ENCODE measurements around the gene PFKFB4.
"Not testable (repeated sequence)": the region's sequence is repeated elsewhere in the genome, so short reads cannot be mapped to it uniquely, and the experiment has no call there.

Gene PFKFB4

DNA sequence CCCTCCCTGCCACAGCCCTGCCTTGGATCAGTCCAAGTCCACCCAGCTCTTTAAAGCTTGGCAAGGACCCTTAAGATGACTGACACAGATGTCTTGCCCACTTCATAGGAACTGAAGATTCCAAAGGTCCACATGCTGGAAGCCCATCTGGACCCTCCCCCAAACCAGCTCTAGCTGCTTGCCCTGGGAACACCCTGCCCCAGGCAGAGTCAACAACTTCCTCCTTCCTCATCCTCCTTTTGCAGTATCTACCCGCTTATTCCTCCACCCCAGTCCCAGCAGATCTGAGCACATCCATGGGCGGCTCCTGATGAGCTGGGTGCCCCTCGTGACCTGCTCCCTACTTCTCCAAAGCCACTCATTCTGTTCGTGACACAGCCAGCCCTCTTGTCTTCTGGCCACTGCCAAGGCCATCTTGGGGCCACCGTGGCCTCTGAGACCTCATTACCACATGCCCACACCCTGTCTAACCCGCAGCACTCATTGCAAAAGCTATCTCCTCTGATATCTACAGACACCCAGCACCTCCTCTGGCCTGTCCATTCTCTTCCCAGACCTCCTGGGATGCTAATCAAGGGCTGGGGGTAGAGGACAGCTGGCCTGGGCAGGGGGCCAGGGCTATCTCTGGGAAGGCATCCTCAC is 2.0 kb upstream of the PFKFB4 start:
- DNase-seq (ENCODE audit: low read depth), result no peak

DNA sequence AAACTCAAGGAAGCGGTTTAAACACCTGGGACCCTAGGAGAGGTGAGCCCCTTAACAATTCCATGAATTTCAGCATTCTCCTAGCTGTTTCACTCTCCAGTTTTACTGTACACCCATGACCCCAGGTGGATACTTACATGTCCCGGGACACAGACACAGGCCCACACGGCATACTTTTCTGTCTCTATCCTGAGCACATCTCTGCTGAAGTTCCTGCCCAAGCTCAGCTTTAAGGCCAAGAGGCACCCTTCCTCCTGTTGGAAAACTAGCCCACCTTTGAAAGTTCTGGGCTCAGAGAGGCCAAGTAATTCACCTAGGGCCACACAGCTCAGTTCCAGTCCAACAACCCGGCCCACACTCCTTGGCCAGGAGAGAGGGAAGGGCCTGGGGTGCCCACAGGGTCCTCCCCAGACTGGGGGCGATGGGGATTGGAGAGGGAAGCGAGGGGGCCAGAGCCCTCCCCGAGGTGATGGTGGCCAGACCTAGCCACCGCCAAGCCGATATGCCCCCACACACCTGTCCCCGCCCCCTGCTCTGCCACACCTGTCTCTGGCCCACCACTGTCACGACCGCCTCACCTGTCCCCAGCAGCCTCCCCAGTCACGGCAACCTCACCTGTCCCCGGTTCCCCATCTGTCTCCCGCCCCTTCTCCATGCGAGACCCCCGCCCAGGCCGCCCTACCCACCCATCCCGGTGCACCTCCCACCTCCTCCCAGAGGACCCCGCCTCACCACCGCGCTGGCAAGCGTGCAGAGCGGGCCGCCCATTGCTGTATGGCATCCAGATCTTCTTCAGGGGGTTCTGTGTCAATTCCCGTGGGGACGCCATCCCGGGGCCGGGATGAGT is 431 bp downstream of the PFKFB4 start:
- no peak for DNase-seq (ENCODE audit: low read depth)

DNA sequence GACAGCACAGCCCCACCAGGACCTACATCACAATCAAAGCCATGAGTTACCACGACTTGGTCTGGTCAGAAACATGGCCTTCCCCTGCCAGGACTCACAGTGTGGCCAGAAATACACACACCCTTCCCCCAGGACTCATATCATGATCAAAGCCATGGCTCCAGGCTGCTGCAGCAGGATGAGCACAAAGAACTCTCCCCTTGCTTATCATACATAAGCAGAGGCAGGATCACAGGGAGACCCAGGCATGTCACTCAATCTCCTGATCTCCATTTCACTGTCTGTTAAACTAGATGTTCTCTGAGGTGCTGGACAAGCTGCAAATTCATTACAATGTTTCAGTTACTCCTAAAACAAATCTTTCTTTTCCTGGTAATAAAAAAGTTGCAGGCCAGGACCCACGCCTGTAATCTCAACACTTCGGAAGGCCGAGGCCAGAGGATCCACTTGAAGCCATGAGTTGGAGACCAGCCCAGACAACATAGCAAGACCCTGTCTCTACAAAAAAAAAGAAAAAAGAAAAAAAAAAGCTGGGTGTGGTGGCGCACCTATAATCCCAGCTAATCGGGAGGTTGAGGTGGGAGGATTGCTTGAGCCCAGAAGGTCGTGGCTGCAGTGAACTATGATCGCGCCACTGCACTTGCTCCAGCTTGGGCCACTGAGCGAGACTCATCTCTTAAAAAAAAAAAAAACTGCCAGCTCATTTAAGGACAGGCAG is 1.2 kb downstream of the PFKFB4 start:
- DNase-seq (ENCODE audit: low read depth), result no peak

DNA sequence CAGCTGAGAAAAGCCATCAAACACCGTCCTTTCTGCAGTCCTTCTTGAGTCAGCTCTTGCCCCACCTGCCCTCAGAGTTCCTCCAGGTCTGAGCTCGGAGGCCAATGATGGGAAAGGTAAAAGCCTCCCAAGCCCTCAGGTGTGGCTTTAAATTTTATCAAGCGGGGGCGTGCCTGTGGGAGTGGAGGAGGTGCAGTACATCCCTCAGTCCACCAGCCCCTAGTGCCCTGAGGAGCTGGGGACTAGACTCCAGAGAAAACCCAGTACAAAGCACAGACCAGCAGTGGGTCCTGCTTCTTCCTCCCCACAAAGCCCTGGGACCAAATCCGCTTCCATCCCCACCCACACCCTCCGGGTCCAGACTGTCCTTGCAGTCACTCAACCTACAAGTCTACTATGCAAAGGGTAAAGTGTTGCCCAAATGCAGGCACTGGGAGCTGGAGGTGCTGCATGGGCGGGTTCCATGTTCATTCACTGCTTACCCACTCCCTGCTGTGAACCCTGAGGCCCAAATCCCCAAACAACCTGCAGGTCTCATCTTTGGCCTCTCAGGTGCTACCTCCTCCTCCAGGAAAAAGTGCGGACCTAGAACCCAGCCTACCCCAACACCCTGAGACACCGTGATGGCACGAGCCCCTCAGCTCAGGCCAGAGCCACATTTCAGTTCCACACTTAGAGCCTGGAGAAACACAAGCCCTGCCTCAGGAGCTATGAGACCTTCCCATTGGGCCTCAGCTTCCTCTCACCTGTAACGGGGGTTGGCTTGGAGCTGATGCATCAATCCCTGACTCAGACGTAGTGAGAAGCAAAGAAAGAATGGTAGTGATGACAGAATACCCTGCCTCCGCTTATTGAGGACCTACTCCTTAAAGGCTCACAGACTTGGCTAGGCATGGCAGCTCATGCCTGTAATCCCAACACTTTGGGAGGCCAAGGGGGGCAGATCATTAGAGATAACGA is 2.4 kb downstream of the PFKFB4 start:
- no peak for DNase-seq (ENCODE audit: low read depth)

DNA sequence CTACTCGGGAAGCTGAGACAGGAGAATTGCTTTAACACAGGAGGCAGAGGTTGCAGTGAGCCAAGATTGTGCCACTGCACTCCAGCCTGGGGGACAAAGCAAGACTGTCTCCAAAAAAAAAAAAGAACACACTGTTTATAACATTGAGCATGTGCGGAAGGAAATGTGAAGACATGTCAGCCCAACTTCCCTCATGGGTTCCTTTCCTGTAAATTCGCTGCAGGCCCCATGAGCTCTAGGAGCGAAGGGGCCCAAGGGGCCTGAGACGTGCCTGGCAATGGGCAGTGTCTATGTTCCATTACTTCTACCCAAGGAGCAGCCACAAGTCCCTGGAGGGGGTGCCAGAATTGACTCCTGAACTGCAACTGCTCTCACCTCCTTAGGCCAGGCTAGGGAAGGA is 3.2 kb downstream of the PFKFB4 start:
- DNase-seq (ENCODE audit: low read depth), result no peak

DNA sequence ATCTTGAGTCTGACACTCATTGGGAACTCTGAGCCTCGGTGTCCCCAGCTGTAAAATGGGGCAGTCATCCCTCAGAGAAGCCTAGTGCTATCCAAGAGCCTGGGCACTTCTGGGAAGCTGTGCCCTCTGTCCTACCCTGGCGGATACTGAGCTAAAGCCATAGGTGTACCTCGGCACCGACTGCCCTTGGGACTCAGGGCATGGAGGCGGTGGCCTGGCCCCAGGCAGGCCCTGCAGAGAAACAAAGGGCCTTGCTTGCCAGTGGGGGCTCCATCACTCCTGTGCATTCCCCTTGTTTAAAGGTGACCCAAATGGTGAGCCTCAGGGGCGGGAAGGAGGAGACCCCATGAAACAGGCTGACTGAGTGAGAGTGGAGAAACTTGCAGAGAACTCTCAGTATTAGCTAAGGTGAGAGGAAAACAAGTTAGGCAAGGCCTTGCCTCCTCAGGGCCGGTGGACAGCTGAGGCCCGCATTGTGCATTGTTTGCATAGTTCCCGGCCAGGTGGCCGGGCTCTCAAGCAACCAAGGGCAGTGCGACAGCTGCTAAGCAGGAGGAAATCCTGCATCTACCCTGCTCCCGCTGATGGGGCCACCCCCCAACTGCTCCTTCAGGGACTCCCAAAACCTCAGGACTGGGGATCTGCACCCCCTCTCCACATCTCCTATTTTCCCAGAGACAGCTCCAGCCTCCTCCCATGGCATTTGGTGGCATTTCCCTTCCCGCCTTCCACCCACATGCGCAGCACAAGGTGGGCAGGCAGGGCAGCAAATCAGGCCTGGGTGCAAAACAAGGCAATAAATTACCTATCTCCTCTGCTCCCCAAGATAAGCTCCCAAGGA is 4.3 kb downstream of the PFKFB4 start:
- DNase-seq (ENCODE audit: low read depth), result no peak

DNA sequence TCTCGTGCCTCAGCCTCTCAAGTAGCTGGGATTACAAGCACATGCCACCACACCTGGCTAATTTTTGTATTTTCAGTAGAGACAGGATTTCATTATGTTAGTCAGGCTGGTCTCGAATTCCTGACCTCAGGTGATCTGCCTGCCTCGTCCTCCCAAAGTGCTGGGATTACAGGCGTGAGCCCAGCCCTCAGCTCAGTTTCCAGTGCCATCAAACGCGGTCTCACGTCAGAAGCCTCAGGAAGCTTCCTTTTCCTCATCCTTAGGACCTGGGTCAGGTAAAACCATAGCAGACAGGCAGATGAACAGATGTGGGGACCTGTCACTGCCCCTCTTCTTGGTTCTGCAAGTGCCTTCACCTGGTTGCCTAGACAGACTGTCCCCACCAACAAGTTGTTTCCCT is 5.0 kb downstream of the PFKFB4 start:
- not testable (repeated sequence) for DNase-seq (ENCODE audit: low read depth)

DNA sequence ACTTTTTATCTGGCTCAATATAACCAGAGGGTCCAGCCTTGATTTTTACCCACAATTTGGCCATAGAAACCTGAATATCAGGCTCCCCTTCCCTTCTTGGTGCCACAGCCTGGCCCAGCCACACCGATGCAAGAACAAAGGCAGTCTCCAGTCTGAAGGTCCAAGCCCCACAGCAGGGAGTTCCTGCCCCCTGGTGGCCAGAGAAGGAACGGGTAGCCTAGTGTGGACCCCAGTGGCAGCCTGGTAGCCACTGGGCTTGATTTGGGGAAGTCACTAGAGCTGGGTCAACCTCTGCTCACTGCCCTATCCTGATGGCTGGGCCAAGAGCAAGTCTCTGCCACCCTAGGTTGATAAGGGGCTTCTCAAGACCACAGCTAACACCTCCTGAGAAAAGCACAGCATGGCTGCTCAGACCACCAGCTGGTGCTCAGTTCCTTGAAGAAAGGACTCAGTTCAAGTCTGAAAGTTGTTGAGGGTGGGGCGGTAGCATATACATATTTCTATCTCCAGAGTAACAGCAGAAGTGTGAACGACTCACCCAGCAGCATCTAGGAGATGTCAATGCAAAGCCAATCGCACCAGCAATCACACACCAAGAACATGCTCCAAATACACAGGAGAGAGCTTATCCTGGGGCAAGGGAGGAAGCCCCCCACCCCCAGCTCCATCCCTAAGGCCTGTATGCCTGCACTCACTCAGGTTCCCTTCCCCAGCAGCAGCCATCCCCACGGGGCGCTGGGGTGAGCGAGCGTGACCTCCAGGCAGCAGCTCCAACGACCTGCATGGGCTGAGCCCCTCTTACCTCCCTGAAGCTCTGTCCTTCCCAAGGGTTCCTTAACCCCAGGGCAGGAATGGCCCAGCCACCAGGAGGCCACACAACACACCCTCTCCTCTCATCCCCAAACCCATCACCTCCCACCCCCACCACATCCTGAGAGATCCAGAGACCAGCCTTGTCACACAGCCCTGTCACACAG is 7.6 kb downstream of the PFKFB4 start:
- DNase-seq (ENCODE audit: low read depth), result peak; percentile 73

DNA sequence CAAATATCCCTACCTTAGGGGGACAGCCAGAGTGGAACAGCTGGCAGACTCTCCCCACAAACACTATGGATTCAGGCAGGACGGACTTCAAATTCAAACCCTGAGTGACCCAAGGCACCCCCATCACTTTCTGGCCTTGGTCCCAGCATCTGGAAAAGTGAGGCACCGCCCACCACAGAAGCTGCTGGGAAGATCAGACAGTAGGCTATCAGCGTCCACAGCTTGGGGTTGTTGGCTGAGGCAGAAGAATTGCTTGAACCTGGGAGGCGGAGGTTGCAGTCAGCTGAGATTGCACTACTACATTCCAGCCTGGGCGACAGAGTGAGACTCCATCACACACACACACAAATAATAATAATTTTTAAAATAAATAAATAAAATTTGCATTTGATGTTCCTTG is 8.5 kb downstream of the PFKFB4 start:
- no peak for DNase-seq (ENCODE audit: low read depth)

DNA sequence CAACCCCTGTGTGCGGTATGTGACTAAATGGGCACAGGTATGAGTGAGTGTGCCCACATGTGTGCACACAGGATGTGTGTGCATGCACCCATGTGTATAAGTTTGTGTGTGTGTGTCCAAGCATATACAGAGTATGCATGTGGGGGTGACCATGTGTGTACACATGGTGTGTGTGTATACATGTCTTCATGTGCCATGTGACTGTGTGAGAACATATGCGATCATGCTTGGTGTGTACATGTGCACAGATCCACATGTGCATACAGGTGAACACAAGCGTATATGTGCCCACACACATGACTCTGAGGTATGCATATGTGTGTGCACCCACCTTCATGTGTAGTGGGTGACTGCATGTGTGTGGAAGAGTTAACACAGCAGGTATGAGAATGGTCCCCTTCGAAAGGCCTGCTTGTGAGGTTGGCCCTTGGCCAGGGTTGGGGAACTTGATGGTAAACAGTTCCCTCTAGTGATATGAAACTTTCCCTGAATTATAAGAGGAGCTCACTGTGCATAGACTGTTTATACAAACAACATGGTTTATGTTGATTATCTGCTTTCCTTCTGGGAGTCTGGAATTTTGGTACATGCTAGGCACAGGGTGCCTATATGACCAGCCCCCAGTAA is 10.3 kb downstream of the PFKFB4 start:
- DNase-seq (ENCODE audit: low read depth), result no peak

DNA sequence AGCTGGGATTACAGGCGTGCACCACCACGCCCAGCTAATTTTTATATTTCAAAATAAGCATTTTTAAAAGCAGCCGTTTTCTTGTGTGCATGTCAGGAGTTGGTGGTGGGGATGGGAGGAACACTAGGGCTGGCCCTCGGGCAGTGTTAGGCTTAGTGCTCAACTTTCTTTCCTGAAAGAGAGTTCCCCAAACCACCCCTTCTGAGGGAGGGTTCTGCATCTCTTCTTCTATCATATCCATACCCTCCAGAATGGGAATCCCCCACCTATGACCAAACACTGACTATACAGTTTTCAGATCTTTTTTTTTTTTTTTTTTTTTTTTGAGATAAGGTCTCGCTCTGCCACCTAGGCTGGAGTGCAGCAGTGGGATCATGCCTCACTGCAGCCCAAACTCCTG is 12.5 kb downstream of the PFKFB4 start:
- no peak for DNase-seq (ENCODE audit: low read depth)

DNA sequence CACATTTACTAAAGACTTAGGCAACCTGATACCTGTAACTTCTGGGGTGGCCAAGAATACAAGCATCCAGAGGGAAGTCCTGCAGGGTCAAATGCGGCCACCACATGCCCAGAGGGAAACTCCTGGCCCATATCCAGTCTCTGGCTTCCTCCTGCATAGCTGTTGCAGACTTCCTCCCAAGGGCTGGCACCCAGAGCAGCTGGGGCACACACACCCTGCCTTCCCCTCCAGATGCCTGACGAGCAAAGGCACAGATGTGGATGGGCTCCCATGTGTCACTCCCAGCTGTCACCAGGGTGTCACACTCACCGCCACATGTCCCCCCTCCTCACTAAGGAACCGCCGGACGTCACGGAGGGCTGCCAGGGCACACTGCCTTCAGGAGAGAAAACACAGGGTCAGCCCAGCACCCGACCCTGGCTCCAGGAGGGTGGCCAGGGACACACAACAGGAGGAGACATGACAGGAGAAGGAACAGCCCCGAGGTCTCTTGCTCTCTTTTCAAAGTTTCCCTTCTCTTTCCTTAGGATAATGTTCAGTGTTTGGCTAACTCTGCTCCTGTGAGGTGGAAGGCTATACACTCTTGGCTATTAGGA is 13.2 kb downstream of the PFKFB4 start:
- DNase-seq (ENCODE audit: low read depth), result no peak

DNA sequence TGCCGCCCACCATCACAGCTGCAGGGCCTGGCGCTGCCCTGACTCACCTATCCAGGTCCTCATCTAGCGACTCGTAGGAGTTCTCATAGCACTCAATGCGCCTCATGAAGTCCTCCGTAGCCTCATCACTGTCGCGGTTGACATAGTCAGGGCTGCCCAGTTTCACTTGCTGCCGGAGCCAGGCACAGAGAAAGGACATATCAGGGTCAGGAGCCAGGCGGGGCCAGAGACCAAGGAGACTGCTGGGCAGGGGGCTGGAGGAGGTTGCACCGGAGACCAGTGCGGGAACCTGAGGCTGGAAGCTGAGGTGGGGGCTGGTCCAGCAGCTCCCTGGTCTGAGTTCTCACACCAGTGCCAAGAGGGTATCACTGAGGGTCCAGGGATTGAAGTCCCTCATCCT is 18.2 kb downstream of the PFKFB4 start:
- DNase-seq (ENCODE audit: low read depth), result no peak

DNA sequence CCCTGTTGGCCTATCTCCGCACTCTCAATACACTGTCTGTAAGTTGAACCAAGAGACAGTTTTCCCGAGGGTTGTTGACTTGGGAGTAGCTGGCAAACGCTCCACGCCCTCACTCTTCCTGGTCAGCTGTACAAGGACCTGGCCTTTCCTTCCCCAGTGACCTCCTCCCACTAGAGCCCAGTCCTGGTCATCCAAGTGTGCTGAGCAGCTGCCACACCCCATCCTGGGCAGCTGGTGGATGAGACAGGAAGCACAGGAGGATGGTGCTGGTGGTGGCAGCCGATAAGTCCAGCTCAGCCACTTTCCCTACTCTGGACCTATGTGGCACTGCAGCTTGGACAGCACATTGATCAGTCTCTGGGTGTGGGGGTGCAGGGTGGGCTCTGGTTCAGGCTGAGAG is 19.8 kb downstream of the PFKFB4 start:
- DNase-seq (ENCODE audit: low read depth), result no peak

DNA sequence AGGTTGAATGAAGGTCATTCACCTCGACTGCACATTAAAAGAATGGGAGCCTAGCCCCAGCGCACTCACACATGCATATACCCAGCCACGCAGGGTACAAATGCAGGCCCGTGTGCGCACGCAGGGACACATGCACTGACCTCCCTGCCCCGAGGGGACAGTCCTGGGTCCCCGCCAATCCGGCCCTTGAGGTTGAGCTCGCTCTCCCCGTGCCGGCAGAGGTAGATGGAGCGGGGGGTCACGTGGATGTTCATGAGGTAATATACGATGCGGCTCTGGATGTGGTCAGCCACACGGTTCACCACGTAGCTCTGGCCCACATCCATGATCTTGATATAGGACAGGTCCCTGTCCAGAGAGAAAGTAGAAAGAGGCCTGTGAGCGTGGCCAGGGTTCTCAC is 20.5 kb downstream of the PFKFB4 start:
- no peak for DNase-seq (ENCODE audit: low read depth)

DNA sequence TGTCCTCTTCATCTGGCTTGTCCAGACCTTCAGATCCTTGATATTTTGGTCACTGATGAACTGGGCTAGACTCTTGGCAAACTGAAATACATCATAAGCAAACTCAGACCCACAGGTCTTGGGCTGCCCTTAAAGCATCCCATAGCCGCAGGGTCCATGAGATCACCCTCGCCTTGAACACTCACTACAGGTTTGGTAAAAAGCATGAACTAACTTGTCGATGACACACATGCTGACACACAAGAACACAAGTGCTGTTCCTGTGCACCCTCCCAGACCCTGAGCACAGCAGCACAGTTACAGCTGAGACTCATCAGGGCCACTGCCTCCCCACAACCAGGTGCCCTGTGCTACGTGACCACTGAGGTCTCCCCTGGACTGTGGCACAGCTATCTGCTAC is 21.0 kb downstream of the PFKFB4 start:
- DNase-seq (ENCODE audit: low read depth), result no peak

DNA sequence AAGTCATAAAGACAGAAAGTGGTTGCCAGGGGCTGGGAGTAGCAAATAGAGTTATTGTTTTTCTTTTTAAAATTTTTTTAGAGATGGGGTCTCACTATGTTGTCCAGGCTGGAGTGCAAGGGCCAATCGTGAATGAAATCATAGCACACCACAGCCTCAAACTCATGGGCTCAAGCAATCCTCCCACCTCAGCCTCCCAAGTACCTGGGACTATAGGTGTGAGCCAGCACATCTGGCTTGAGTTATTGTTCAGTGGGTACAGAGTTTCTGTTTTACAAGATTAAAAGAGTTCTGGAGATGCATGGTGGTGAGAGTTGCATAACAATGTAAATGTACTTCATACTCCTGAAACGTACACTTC is 23.6 kb downstream of the PFKFB4 start:
- no peak for DNase-seq (ENCODE audit: low read depth)

DNA sequence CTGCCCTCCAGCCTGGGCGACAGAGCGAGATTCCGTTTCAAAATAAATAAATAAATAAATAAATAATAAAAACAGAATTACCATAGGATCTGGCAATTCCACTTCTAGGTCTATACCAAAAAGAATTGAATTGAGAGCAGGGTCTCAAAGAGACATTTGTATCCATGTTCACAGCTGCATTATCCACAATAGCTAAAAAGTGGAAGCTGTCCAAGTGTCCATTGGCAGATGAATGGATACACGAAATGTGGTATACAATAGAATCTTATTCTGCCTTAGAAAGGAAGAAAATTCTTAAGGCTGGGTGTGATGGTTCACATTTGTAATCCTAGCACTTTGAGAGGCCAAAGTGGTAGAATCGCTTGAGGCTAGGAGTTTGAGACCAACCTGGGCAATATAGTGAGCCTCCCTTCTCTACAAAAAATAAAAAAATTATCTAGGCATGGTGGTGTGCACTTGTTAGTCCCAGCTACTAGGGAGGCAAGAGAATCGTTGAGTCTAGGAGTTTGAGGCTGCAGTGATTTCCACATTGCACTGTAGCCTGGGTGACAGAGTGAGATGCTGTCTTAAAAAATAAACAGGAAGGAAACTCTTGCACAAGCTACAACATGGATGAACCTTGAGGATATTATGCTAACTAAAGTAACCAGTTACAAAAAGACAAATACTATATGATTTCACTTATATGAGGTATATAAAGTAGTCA is 24.2 kb downstream of the PFKFB4 start:
- DNase-seq (ENCODE audit: low read depth), result no peak

All from stimulated activated CD8-positive, alpha-beta memory T cell treated with anti-CD3 and anti-CD28 coated beads, Interleukin-12 subunit alpha, Interleukin-12 subunit beta, amount 100 ng/mL, for 1 hour (primary cell).